ENCODE data around the gene COL23A1.

- TF ChIP-seq CTCF (conservative IDR thresholded peaks at IDR 0.05; ENCODE audit: low read depth, low read length) (no peak), EZH2 (IDR thresholded peaks at IDR 0.05; ENCODE audit: low read length, unreplicated experiment) (no peak), EZH2phosphoT487 (IDR thresholded peaks at IDR 0.05; ENCODE audit: borderline replicate concordance, low read length) (no peak)
These were observed 110.9 kb downstream of the COL23A1 start for GRCh38 chr5:178479261-178479660.

Measured in PC-3 (cell line).